Mesothelial cell of epicardium (in vitro differentiated cells): ENCODE results near the gene ITPA. TPM values are rescaled to one million over a fixed set of nuclear protein-coding genes. Genes with fewer than 3 reads are reported as not detected.
A peak's percentile ranks its signal among the peaks of the same experiment; 100 is the strongest.

Experiments used
- DNase-seq, 2 experiments: peaks; one replicate each; pipeline ENCODE4 v3.0.0; 2021; ENCODE audit warnings: low spot score in 2 of 2; ENCODE audit not compliant: unreplicated experiment in 2 of 2
- H3K27ac Mint-ChIP-seq: 2 replicates; pipeline ENCODE4 v1.8.0; 2021; ENCODE audit warnings: mixed read lengths
- H3K27me3 Mint-ChIP-seq: 2 replicates; pipeline ENCODE4 v1.8.0; 2021; ENCODE audit warnings: low read depth, mixed read lengths
- H3K36me3 Mint-ChIP-seq: 2 replicates; pipeline ENCODE4 v1.8.0; 2021; ENCODE audit warnings: mixed read lengths
- H3K4me1 Mint-ChIP-seq: 2 replicates; pipeline ENCODE4 v1.8.0; 2021; ENCODE audit warnings: mixed read lengths
- H3K4me3 Mint-ChIP-seq: 2 replicates; pipeline ENCODE4 v1.8.0; 2021; ENCODE audit warnings: mild to moderate bottlenecking, moderate library complexity, mixed read lengths
- H3K9me3 Mint-ChIP-seq: 2 replicates; pipeline ENCODE4 v1.8.0; 2021; ENCODE audit warnings: mixed read lengths
- CTCF ChIP-seq: fragments of 200-600 bp; sonication (generic); IDR thresholded peaks from one replicate; pipeline ENCODE4 v1.5.0; 2021; ENCODE audit warnings: antibody characterized with exemption; ENCODE audit not compliant: unreplicated experiment
- total RNA-seq: library from RNA; stranded (reverse); gene quantifications from 3 replicates; pipeline ENCODE4 v1.2.1, GENCODE V29; 2021

ITPA gene
- total RNA-seq, 1 donor from 2014 or later, result 57.6 TPM

- Mint-ChIP-seq H3K27me3 (peaks cover 27% of the 10 kb centered on the region), H3K36me3 (no peaks in the 10 kb centered on the region), H3K9me3 (no peaks in the 10 kb centered on the region), H3K4me1 (no peaks in the 10 kb centered on the region), H3K4me3 (no peak overlapping the region), H3K27ac (no peak overlapping the region)
- TF ChIP-seq CTCF, result no peak
- no peak for DNase-seq
Measured at GRCh38 chr20:3231889-3232588, 22.7 kb downstream of the ITPA start.

- TF ChIP-seq CTCF, result no peak
- Mint-ChIP-seq H3K27ac (no peak overlapping the region), H3K4me1 (no peaks in the 10 kb centered on the region), H3K36me3 (no peaks in the 10 kb centered on the region), H3K9me3 (no peaks in the 10 kb centered on the region), H3K27me3 (peaks cover 41% of the 10 kb centered on the region), H3K4me3 (no peak overlapping the region)
- DNase-seq, result no peak
Measured at GRCh38 chr20:3233131-3233990, 24.1 kb downstream of the ITPA start.

- no peaks in the 10 kb centered on the region for H3K36me3 Mint-ChIP-seq
- peaks cover 44% of the 10 kb centered on the region for H3K27me3 Mint-ChIP-seq
- no peak overlapping the region for H3K27ac Mint-ChIP-seq
- TF ChIP-seq CTCF, result no peak
- no peaks in the 10 kb centered on the region for H3K9me3 Mint-ChIP-seq
- peaks cover 1% of the 10 kb centered on the region for H3K4me1 Mint-ChIP-seq
- H3K4me3 Mint-ChIP-seq, result no peak overlapping the region
- DNase-seq, result no peak
Measured at GRCh38 chr20:3233991-3234498, 24.7 kb downstream of the ITPA start.

GRCh38 chr20:3235666-3236324, 26.5 kb downstream of the ITPA start:
- peaks cover 8% of the 10 kb centered on the region for H3K4me1 Mint-ChIP-seq
- H3K27me3 Mint-ChIP-seq, result peaks cover 59% of the 10 kb centered on the region
- H3K36me3 Mint-ChIP-seq, result no peaks in the 10 kb centered on the region
- no peak overlapping the region for H3K27ac Mint-ChIP-seq
- no peak overlapping the region for H3K4me3 Mint-ChIP-seq
- H3K9me3 Mint-ChIP-seq, result no peaks in the 10 kb centered on the region
- TF ChIP-seq CTCF, result no peak
- no peak for DNase-seq

GRCh38 chr20:3237011-3237957, 28.0 kb downstream of the ITPA start:
- no peaks in the 10 kb centered on the region for H3K9me3 Mint-ChIP-seq
- no peaks in the 10 kb centered on the region for H3K36me3 Mint-ChIP-seq
- H3K27ac Mint-ChIP-seq, result no peak overlapping the region
- DNase-seq, result no peak
- H3K4me3 Mint-ChIP-seq, result peak overlapping the region; percentile 55
- peaks cover 8% of the 10 kb centered on the region for H3K4me1 Mint-ChIP-seq
- TF ChIP-seq CTCF, result no peak
- peaks cover 74% of the 10 kb centered on the region for H3K27me3 Mint-ChIP-seq
